Lower lobe of right lung (tissue), 2 donors: ENCODE measurements around the gene PHACTR3. TPM values are rescaled to one million over a fixed set of nuclear protein-coding genes. Genes with fewer than 3 reads are reported as not detected.

Experiments used
- ATAC-seq, 2 donors: fragments of 200-7000 bp; cut with Tn5 transposase; one replicate each; pipeline ENCODE4 v1.9.1; 2020 to 2022; ENCODE audit warnings: mild to moderate bottlenecking in 2 of 2, moderate library complexity in 2 of 2
- DNase-seq: peaks from one replicate; pipeline ENCODE4 v3.0.0-alpha.2; 2020
- H3K27ac ChIP-seq: fragments of 200-600 bp; one replicate; pipeline ENCODE4 v1.8.0; 2022
- H3K27me3 ChIP-seq: fragments of 200-600 bp; one replicate; pipeline ENCODE4 v1.8.0; 2022; ENCODE audit warnings: low read depth
- H3K36me3 ChIP-seq: fragments of 200-600 bp; one replicate; pipeline ENCODE4 v1.8.0; 2022; ENCODE audit warnings: mild to moderate bottlenecking
- H3K4me1 ChIP-seq: fragments of 200-600 bp; one replicate; pipeline ENCODE4 v1.8.0; 2022
- H3K4me3 ChIP-seq: fragments of 200-600 bp; one replicate; pipeline ENCODE4 v1.8.0; 2022; ENCODE audit warnings: mild to moderate bottlenecking
- H3K9me3 ChIP-seq: fragments of 200-600 bp; one replicate; pipeline ENCODE4 v1.8.0; 2022
- intact Hi-C: fragments of 100-400 bp; cut with DNase I; formaldehyde crosslinking; loops from one replicate; pipeline ENCODE4 v1.11.0; 2022
- total RNA-seq: library from RNA; stranded (reverse); fragmentation: NEBNext Ultra II Directional; extraction: Animal tissue kit (Norgen Biotek cat#: 25700); gene quantifications from one replicate; pipeline ENCODE4 v1.2.1, GENCODE V29; 2021
- TF ChIP-seq, protein P1 (sequence below): fragments of 200-600 bp; IDR thresholded peaks from one replicate; pipeline ENCODE4 v1.8.0; 2022; ENCODE audit warnings: antibody characterized with exemption, mild to moderate bottlenecking
- donor health status: DM: no; HTN: yes; CAD: no; lungs with severe emphysema.

The PHACTR3 gene
- total RNA-seq, 1 donor from 2014 or later, result 9.0 TPM

- Histone ChIP-seq H3K27me3 (peaks cover 23% of the 10 kb centered on the region), H3K4me3 (no peak overlapping the region), H3K36me3 (no peaks in the 10 kb centered on the region), H3K27ac (no peak overlapping the region), H3K4me1 (no peaks in the 10 kb centered on the region), H3K9me3 (no peaks in the 10 kb centered on the region)
- intact Hi-C loops, result no loop called here
- DNase-seq, result no peak
- ATAC-seq, result no peak
- TF ChIP-seq, protein P1, sequence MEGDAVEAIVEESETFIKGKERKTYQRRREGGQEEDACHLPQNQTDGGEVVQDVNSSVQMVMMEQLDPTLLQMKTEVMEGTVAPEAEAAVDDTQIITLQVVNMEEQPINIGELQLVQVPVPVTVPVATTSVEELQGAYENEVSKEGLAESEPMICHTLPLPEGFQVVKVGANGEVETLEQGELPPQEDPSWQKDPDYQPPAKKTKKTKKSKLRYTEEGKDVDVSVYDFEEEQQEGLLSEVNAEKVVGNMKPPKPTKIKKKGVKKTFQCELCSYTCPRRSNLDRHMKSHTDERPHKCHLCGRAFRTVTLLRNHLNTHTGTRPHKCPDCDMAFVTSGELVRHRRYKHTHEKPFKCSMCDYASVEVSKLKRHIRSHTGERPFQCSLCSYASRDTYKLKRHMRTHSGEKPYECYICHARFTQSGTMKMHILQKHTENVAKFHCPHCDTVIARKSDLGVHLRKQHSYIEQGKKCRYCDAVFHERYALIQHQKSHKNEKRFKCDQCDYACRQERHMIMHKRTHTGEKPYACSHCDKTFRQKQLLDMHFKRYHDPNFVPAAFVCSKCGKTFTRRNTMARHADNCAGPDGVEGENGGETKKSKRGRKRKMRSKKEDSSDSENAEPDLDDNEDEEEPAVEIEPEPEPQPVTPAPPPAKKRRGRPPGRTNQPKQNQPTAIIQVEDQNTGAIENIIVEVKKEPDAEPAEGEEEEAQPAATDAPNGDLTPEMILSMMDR, result no peak
These were observed 68.2 kb downstream of the PHACTR3 start for GRCh38 chr20:59672576-59672975.

GRCh38 chr20:59673288-59673997 lies 69.1 kb downstream of the PHACTR3 start:
- Histone ChIP-seq H3K4me3 (no peak overlapping the region), H3K27ac (no peak overlapping the region), H3K4me1 (no peaks in the 10 kb centered on the region), H3K36me3 (no peaks in the 10 kb centered on the region), H3K27me3 (peaks cover 23% of the 10 kb centered on the region), H3K9me3 (no peaks in the 10 kb centered on the region)
- intact Hi-C loops, result no loop called here
- ATAC-seq (peak in 1 of 2 donors; percentile 11), DNase-seq (no peak)
- TF ChIP-seq, protein P1, result no peak

DNA sequence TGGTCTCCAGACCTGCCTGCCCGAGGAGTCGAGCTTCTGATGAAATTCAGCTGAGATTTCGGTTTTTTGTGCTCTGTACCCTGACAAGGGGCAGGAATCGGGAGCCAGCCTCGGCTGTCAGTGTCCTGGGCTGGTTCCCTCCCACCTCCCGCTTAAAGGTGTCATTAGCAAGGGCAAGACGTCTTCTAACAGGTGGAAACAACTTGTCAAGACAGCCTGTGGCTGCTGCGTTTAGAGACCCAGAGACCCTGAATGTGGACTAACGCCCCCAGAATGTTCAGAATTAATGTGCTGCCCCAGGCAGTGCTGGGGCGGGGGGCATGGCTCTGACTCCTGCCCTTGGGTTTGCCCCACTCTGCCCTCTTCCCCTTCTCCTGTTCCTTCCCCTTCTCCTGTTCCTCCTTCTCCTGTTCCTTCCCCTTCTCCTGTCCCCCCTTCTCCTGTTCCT lies 69.7 kb downstream of the PHACTR3 start:
- TF ChIP-seq, protein P1, result no peak
- H3K27me3 ChIP-seq, result peaks cover 23% of the 10 kb centered on the region
- H3K27ac ChIP-seq, result no peak overlapping the region
- no peak overlapping the region for H3K4me3 ChIP-seq
- no peaks in the 10 kb centered on the region for H3K9me3 ChIP-seq
- no peak for DNase-seq
- intact Hi-C loops, result no loop called here
- no peaks in the 10 kb centered on the region for H3K36me3 ChIP-seq
- ATAC-seq, result no peak
- no peaks in the 10 kb centered on the region for H3K4me1 ChIP-seq

DNA sequence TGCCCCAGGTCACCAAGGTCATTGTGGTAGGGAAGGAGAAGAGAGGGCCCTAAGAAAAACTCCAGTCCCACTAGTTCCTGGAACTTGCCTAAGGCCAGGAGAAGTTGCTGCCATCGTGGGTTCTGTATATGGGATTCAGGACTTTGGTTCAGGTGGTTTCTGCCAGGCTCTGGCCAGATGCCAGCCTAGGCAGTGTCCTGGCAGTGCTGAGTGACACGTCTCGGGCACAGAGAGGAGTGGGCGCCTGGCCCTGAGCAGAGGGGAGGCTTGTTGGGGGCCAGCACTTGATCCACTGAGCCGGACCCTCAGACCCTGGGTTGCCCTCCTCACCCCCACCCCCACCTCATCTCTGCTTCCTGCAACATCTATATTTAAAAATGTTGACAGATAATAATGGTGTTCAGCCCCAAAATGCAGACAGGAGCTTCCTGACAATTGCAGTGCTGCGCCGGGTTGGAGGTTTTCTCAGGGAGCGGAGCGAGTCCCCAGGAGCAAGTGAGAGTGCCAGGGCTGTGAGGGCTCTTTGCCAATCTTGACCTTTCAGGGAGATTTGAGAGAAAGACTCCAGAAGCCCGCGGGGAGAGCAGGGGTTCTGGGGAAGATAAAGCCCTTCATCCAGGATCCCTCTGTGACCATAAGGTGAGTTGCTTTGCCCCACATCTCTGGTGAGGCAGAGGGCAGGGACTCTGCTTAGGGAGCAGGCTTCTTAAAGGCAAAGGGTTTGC lies 71.9 kb downstream of the PHACTR3 start:
- H3K9me3 ChIP-seq, result no peaks in the 10 kb centered on the region
- H3K4me1 ChIP-seq, result no peaks in the 10 kb centered on the region
- TF ChIP-seq, protein P1, result no peak
- no peak for DNase-seq
- no peaks in the 10 kb centered on the region for H3K36me3 ChIP-seq
- H3K27me3 ChIP-seq, result peaks cover 17% of the 10 kb centered on the region
- intact Hi-C loops, result no loop called here
- H3K4me3 ChIP-seq, result no peak overlapping the region
- ATAC-seq, result no peak
- no peak overlapping the region for H3K27ac ChIP-seq

GRCh38 chr20:59676851-59677182 lies 72.5 kb downstream of the PHACTR3 start:
- no peaks in the 10 kb centered on the region for H3K36me3 ChIP-seq
- H3K27ac ChIP-seq, result no peak overlapping the region
- TF ChIP-seq, protein P1, result no peak
- peaks cover 21% of the 10 kb centered on the region for H3K27me3 ChIP-seq
- H3K4me3 ChIP-seq, result no peak overlapping the region
- no peak for DNase-seq
- intact Hi-C loops, result no loop called here
- no peaks in the 10 kb centered on the region for H3K9me3 ChIP-seq
- H3K4me1 ChIP-seq, result no peaks in the 10 kb centered on the region
- ATAC-seq, result no peak
